ENCODE results near the gene PRDM16. TPM values are rescaled to one million over a fixed set of nuclear protein-coding genes. Genes with fewer than 3 reads are reported as not detected.
"Not testable (repeated sequence)": the region's sequence is repeated elsewhere in the genome, so short reads cannot be mapped to it uniquely, and the experiment has no call there.

PRDM16 gene
- total and polyA plus RNA-seq, 4 donors = 5.0 to 80.7 (median 41.5) TPM

GRCh38 chr1:3281735-3282134 is 212.7 kb downstream of the PRDM16 start:
- DNase-seq (no peak), ATAC-seq (ENCODE audit: low FRiP score) (no peak)
- H3K4me3 ChIP-seq (ENCODE audit: low read length in 2 of 2) = no peak overlapping the region
- H3K27ac ChIP-seq (ENCODE audit: low read depth in 1 of 2, low read length in 2 of 2) = no peak overlapping the region
- 85 to 88% methylated on average over 8 of the region's 8 CpGs for WGBS, 2 donors
- no peaks in the 10 kb centered on the region for H3K36me3 ChIP-seq (ENCODE audit: control insufficient read depth in 1 of 2, insufficient read depth in 2 of 2, low read length in 1 of 2)
- no peaks in the 10 kb centered on the region for H3K9me3 ChIP-seq (ENCODE audit: control insufficient read depth, low read length)
- intact Hi-C loops (cut with DNase I) = loop anchor here (2.0 to 10.0 kb wide), 3 partner anchors 133 to 215 kb away; partner anchors contain the start of gene PRDM16 (in 1 of the 2)
- H3K4me1 ChIP-seq (ENCODE audit: control insufficient read depth in 1 of 2, insufficient read depth in 2 of 2, low read length in 2 of 2) = no peaks in the 10 kb centered on the region
- no peaks in the 10 kb centered on the region for H3K27me3 ChIP-seq (ENCODE audit: control insufficient read depth in 1 of 2, insufficient read depth in 2 of 2, low read length in 1 of 2)

DNA sequence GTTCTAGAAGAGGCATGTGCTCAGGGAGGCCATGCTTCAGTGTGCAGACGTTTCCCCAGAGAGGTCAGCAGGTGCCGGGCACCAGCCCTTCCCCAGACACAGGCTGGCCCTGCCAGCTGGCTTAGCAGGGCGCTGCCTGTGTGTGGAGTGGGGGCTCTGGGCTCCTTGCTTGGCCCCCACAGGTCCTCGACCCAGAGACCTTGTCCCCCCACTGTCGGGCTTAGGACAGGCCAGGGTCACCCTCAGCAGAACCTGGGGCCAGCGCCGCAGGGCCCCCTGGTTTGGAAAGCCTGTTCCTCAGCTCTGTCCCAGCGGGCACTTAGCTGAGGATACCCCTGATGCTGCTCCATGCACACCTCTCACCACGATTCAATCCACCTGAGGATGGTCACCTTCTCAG is 213.2 kb downstream of the PRDM16 start:
- Histone ChIP-seq H3K27ac (ENCODE audit: low read depth in 1 of 2, low read length in 2 of 2) (no peak overlapping the region), H3K4me1 (ENCODE audit: control insufficient read depth in 1 of 2, insufficient read depth in 2 of 2, low read length in 2 of 2) (no peaks in the 10 kb centered on the region), H3K4me3 (ENCODE audit: low read length in 2 of 2) (no peak overlapping the region), H3K9me3 (ENCODE audit: control insufficient read depth, low read length) (no peaks in the 10 kb centered on the region), H3K27me3 (ENCODE audit: control insufficient read depth in 1 of 2, insufficient read depth in 2 of 2, low read length in 1 of 2) (no peaks in the 10 kb centered on the region), H3K36me3 (ENCODE audit: control insufficient read depth in 1 of 2, insufficient read depth in 2 of 2, low read length in 1 of 2) (no peaks in the 10 kb centered on the region)
- WGBS, 2 donors = 61 to 67% methylated on average over 8 to 9 of the region's 9 CpGs
- intact Hi-C loops (cut with DNase I) = loop anchor here (2.0 to 10.0 kb wide), 3 partner anchors 133 to 215 kb away; partner anchors contain the start of gene PRDM16 (in 1 of the 2)
- DNase-seq = no peak
- ATAC-seq (ENCODE audit: low FRiP score) = no peak

DNA sequence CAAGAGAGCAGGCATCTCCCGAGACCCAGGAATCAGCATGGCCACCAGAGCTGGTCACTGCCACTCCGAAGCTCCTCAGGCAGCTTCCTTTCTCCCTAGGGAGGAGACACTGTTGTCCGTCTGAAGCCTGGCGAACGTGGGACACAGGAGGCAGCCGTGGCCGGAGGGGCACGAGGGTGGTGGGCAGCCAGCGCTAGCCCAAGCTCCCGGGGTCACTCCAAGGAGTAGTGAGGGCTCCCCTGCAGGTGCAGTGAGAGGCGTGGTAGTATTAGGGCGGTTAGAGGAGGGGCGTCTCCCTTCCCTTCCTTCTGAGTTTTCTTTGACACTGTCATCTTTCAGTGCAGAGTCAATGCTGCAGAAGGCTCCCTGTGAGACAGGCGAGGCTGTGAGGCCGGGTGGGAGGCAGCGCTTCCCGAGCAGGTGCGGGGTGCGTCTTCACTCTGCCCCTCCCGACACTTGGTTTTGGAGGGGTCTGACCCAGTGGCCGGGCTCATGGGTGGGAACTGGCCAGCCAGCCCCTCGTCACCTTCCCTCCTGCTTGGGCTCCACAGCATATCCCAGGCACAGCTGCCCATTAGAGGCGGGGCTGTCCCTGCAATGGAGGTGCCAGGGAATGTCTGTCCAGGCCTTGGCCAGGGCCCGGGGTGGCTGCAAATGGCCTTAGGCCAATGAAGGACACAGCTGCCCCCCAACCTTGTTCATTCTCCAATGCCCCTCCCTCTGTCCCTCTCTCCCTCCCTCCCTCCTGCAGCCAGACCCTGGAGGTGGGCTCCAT is 213.8 kb downstream of the PRDM16 start:
- no peak for DNase-seq
- Histone ChIP-seq H3K27me3 (ENCODE audit: control insufficient read depth in 1 of 2, insufficient read depth in 2 of 2, low read length in 1 of 2) (no peaks in the 10 kb centered on the region), H3K4me3 (ENCODE audit: low read length in 2 of 2) (no peak overlapping the region), H3K27ac (ENCODE audit: low read depth in 1 of 2, low read length in 2 of 2) (peak overlapping the region in 1 of 2 donors; percentile 23), H3K4me1 (ENCODE audit: control insufficient read depth in 1 of 2, insufficient read depth in 2 of 2, low read length in 2 of 2) (no peaks in the 10 kb centered on the region), H3K36me3 (ENCODE audit: control insufficient read depth in 1 of 2, insufficient read depth in 2 of 2, low read length in 1 of 2) (no peaks in the 10 kb centered on the region), H3K9me3 (ENCODE audit: control insufficient read depth, low read length) (no peaks in the 10 kb centered on the region)
- no peak for ATAC-seq (ENCODE audit: low FRiP score)
- intact Hi-C loops (cut with DNase I) = loop anchor here (2.0 to 10.0 kb wide), 3 partner anchors 132 to 216 kb away; partner anchors contain the start of gene PRDM16 (in 1 of the 2)
- WGBS, 2 donors = 70 to 71% methylated on average over 24 of the region's 24 CpGs

DNA sequence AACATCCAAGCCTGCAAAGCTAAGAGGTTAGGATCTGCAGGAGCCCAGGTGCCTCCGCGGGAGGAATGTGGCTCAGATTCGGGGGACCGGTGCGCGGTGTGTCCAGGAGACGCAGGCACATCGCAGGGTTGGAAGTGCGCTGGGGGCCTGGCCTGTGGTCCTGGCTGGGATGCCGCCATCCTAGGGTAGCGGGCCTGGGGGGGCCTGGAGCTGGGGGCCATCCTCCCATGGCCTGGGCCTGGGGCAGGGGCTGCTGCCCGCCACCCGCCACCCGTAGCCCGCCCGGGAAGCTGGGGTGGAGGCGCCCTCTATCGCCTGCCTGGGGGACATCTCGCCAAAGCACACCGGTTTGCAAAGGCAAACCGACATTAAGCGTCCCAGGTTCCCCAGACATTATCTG is 214.8 kb downstream of the PRDM16 start:
- no peaks in the 10 kb centered on the region for H3K36me3 ChIP-seq (ENCODE audit: control insufficient read depth in 1 of 2, insufficient read depth in 2 of 2, low read length in 1 of 2)
- H3K4me3 ChIP-seq (ENCODE audit: low read length in 2 of 2) = no peak overlapping the region
- peak in 1 of 2 donors; percentile 88 for DNase-seq
- H3K4me1 ChIP-seq (ENCODE audit: control insufficient read depth in 1 of 2, insufficient read depth in 2 of 2, low read length in 2 of 2) = no peaks in the 10 kb centered on the region
- ATAC-seq (ENCODE audit: low FRiP score) = peak; percentile 61
- intact Hi-C loops (cut with DNase I) = loop anchor here (2.0 to 10.0 kb wide), 3 partner anchors 131 to 217 kb away; partner anchors contain the start of gene PRDM16 (in 1 of the 2)
- WGBS, 2 donors = 20 to 21% methylated on average over 22 of the region's 22 CpGs
- H3K27ac ChIP-seq (ENCODE audit: low read depth in 1 of 2, low read length in 2 of 2) = peak overlapping the region in 1 of 2 donors; percentile 19
- H3K27me3 ChIP-seq (ENCODE audit: control insufficient read depth in 1 of 2, insufficient read depth in 2 of 2, low read length in 1 of 2) = no peaks in the 10 kb centered on the region
- no peaks in the 10 kb centered on the region for H3K9me3 ChIP-seq (ENCODE audit: control insufficient read depth, low read length)

DNA sequence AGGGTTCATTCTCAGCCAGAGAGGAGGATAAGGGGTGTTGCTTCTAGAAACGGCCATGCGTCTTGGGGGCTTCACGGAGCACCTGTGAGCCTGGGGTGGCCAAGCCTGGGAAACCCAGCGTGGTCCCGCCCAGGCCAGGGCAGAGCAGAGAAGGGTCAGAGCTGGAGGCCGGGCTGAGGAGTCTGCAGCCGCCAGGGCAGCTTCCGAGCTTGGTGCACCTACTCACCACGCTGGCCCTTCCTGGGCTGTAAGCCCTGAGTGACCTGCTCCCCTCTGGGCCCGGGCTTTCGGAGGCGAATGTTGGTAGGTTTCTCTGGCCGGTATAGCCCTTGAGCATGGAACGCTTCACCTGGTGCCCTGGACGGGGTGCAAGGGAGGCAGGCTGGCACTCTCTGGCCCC is 215.7 kb downstream of the PRDM16 start:
- intact Hi-C loops (cut with DNase I) = loop anchor here in 1 of 2 donors (5.0 to 10.0 kb wide), 2 partner anchors 130 to 217 kb away; partner anchors contain the start of gene PRDM16
- 73 to 83% methylated on average over 15 of the region's 15 CpGs for WGBS, 2 donors

GRCh38 chr1:3285106-3285740 is 216.2 kb downstream of the PRDM16 start:
- no peaks in the 10 kb centered on the region for H3K36me3 ChIP-seq (ENCODE audit: control insufficient read depth in 1 of 2, insufficient read depth in 2 of 2, low read length in 1 of 2)
- no peak for ATAC-seq (ENCODE audit: low FRiP score)
- H3K4me3 ChIP-seq (ENCODE audit: low read length in 2 of 2) = no peak overlapping the region
- intact Hi-C loops (cut with DNase I) = loop anchor here in 1 of 2 donors (10.0 kb wide), 1 partner anchor 130 kb away; no protein-coding TSS in a partner anchor
- no peaks in the 10 kb centered on the region for H3K27me3 ChIP-seq (ENCODE audit: control insufficient read depth in 1 of 2, insufficient read depth in 2 of 2, low read length in 1 of 2)
- no peak for DNase-seq
- no peaks in the 10 kb centered on the region for H3K4me1 ChIP-seq (ENCODE audit: control insufficient read depth in 1 of 2, insufficient read depth in 2 of 2, low read length in 2 of 2)
- H3K9me3 ChIP-seq (ENCODE audit: control insufficient read depth, low read length) = no peaks in the 10 kb centered on the region
- no peak overlapping the region for H3K27ac ChIP-seq (ENCODE audit: low read depth in 1 of 2, low read length in 2 of 2)
- WGBS, 2 donors = 77 to 78% methylated on average over 19 of the region's 19 CpGs

More for the DNA sequence above, 215.7 kb downstream of the PRDM16 start:
- Histone ChIP-seq H3K27me3 (ENCODE audit: control insufficient read depth in 1 of 2, insufficient read depth in 2 of 2, low read length in 1 of 2) (no peaks in the 10 kb centered on the region), H3K4me3 (ENCODE audit: low read length in 2 of 2) (no peak overlapping the region), H3K4me1 (ENCODE audit: control insufficient read depth in 1 of 2, insufficient read depth in 2 of 2, low read length in 2 of 2) (no peaks in the 10 kb centered on the region), H3K36me3 (ENCODE audit: control insufficient read depth in 1 of 2, insufficient read depth in 2 of 2, low read length in 1 of 2) (no peaks in the 10 kb centered on the region), H3K27ac (ENCODE audit: low read depth in 1 of 2, low read length in 2 of 2) (no peak overlapping the region), H3K9me3 (ENCODE audit: control insufficient read depth, low read length) (no peaks in the 10 kb centered on the region)
- no peak for ATAC-seq (ENCODE audit: low FRiP score)
- no peak for DNase-seq

- not testable (repeated sequence) for DNase-seq; H3K36me3 ChIP-seq (ENCODE audit: control insufficient read depth in 1 of 2, insufficient read depth in 2 of 2, low read length in 1 of 2); ATAC-seq (ENCODE audit: low FRiP score); H3K4me3 ChIP-seq (ENCODE audit: low read length in 2 of 2); H3K4me1 ChIP-seq (ENCODE audit: control insufficient read depth in 1 of 2, insufficient read depth in 2 of 2, low read length in 2 of 2); H3K9me3 ChIP-seq (ENCODE audit: control insufficient read depth, low read length); H3K27ac ChIP-seq (ENCODE audit: low read depth in 1 of 2, low read length in 2 of 2); H3K27me3 ChIP-seq (ENCODE audit: control insufficient read depth in 1 of 2, insufficient read depth in 2 of 2, low read length in 1 of 2)
- WGBS, 2 donors = 93% methylated on average over 20 to 29 of the region's 33 CpGs
- intact Hi-C loops (cut with DNase I) = loop anchor here in 1 of 2 donors (10.0 kb wide), 1 partner anchor 128 kb away; no protein-coding TSS in a partner anchor
Observed at GRCh38 chr1:3287095-3287494, 218.1 kb downstream of the PRDM16 start.

DNA sequence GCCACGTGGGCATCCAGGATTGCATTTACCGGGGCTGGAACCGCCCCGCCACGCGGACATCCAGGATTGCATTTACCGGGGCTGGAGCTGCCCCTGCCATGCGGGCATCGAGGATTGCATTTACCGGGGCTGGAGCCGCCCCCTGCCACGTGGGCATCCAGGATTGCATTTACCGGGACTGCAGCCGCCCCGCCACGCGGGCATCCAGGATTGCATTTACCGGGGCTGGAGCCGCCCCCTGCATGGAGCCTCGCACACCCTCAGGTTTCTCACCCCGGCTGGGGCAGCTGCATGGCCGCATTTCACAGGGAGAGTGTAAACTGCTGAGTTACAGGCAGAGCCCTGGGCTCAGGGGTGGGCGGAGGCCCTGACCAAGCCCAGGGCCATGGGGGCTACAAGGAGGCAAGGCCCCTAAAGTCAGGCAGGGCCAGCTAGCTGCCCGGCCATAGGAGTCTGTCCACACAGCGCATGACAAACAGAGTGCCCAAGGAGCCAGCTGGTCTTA is 218.7 kb downstream of the PRDM16 start:
- H3K27me3 ChIP-seq (ENCODE audit: control insufficient read depth in 1 of 2, insufficient read depth in 2 of 2, low read length in 1 of 2) = no peaks in the 10 kb centered on the region
- intact Hi-C loops (cut with DNase I) = loop anchor here in 1 of 2 donors (10.0 kb wide), 1 partner anchor 127 kb away; no protein-coding TSS in a partner anchor
- H3K27ac ChIP-seq (ENCODE audit: low read depth in 1 of 2, low read length in 2 of 2) = no peak overlapping the region
- no peaks in the 10 kb centered on the region for H3K9me3 ChIP-seq (ENCODE audit: control insufficient read depth, low read length)
- 91 to 92% methylated on average over 24 to 25 of the region's 25 CpGs for WGBS, 2 donors
- no peaks in the 10 kb centered on the region for H3K36me3 ChIP-seq (ENCODE audit: control insufficient read depth in 1 of 2, insufficient read depth in 2 of 2, low read length in 1 of 2)
- no peaks in the 10 kb centered on the region for H3K4me1 ChIP-seq (ENCODE audit: control insufficient read depth in 1 of 2, insufficient read depth in 2 of 2, low read length in 2 of 2)
- DNase-seq (no peak), ATAC-seq (ENCODE audit: low FRiP score) (no peak)
- no peak overlapping the region for H3K4me3 ChIP-seq (ENCODE audit: low read length in 2 of 2)

Data from aorta (tissue), 5 donors.